Ureter (tissue), 1 donor: ENCODE results near the gene CFAP61. TPM values are rescaled to one million over a fixed set of nuclear protein-coding genes. Genes with fewer than 3 reads are reported as not detected.

Experiments used
- DNase-seq: peaks from one replicate; pipeline ENCODE4 v3.0.0-alpha.2; 2020; ENCODE audit warnings: low spot score
- total RNA-seq: library from RNA; stranded (reverse); gene quantifications from one replicate; pipeline ENCODE4 v1.2.4, GENCODE V29; 2023
- donor health status: DM: yes; HTN: yes; CAD: no.

CFAP61 gene
- total RNA-seq, 1 donor from 2014 or later = 0.39 TPM

GRCh38 chr20:20036756-20037155 lies 15.6 kb upstream of the CFAP61 start:
- DNase-seq = no peak

DNA sequence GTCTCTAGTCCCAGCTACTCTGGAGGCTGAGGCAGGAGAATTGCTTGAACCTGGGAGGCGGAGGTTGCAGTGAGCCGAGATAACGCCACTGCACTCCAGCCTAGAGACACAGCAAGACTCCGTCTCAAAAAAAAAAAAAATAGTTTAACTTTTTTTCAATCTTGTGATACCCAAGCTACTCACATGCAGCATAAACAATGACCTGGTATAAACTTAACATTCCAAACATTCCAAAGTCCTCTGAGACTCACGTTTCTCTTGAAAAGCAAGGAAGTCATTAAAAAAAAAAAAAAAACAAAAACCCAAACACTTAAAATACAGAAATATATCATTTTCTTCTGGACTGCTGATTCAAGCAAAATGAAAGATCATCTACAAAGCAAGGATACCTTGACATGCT lies 14.4 kb upstream of the CFAP61 start:
- DNase-seq = no peak

- DNase-seq = no peak
These were observed 13.7 kb upstream of the CFAP61 start for GRCh38 chr20:20038586-20038985.

DNA sequence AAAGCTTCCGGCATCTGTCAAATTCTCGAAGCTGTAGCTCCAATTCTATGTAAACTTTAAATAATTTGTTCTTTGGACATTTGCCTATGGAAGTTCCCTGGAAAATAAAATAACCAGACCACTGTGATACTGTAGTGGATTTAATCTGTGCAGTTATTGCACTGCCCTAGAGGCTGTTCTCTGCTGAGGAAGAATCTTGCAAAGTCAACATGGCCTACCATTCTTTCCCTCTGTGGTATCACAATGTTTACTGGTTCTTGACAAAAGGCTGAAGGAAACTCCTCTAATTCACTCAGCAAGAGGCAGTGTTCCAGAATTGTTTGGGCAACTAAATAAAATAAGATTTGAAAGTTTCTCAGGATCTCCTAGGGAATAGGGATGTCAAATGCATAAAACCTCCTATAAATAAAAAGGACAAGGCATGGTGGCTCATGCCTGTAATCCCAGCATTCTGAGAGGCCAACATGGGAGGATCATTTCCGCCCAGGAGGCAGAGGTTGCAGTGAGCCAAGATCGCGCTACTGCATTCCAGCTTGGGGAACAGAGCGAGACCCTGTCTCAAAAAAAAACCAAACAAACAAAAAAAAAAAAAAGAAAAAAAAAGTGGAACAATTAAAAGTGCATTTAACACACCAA lies 12.5 kb upstream of the CFAP61 start:
- DNase-seq = no peak

DNA sequence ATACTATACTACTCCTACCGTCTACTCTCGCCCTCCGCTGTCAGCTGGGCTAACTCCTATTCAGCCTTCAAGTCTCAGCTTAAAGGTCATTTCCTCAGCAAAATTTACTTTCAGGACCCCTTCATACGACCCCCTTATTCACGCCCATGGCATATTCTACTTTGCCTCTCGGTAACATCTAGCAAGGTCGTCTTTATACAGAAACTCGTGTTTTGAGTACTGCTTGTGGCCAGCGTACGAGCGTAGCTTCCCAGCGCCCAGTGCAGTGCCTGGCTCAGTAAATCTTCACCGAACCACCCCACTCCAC lies 612 bp upstream of the CFAP61 start:
- DNase-seq = no peak

DNA sequence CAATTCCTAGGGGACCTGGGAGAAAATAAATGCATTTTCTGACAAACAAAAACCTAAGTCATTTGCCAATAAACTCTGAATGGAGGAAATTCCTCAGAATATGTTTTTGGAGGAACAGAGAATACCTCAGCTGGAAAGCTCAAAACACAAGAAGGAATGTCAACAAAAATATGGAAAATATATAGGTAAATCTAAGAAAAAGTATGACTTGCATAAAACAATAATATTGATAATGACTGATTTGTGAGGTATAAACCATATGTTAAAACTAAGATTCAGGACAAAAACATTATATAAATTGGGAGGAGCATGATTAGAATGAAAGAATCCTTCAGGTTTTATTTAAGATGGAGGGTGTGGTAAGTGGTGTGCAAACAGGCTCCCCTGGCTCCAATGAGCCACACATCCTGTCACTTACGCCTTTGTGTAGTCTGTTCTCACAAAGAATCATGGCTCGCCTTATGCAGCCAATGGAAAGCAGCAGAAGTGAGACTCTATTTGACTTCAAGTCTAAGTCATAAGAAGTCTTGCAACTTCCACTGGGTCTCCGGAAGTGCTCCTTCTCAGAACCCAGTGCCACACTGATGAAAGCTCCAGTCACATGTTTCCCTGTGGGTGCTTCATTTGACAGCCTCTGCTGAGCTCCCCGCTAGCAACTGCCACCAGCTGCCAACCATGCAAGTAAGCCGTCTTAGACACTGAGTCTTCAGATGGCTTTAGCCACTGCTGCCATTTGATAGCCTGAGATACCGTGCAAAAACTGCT lies 8.1 kb downstream of the CFAP61 start:
- DNase-seq = no peak

- no peak for DNase-seq
These were observed 11.8 kb downstream of the CFAP61 start for GRCh38 chr20:20063941-20064702.

DNA sequence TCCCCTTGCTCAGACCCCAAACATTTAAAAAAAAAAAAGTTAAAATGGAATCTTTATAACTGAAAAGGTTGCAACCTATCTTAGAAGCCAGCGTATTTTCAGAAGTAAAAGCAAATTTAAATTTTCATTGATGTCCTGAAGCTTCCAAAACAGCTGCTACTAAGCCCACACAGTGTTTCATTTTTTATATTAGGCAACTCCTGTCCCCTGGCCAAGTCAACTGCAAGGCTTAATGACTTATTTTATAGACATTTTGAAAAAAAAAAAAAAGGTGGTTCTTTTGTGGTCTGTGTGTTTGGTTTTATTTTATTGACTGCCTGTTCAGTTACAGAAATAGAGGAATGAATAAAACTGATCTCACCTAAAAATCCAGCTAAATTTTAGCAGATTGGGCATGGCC lies 13.0 kb downstream of the CFAP61 start:
- no peak for DNase-seq

DNA sequence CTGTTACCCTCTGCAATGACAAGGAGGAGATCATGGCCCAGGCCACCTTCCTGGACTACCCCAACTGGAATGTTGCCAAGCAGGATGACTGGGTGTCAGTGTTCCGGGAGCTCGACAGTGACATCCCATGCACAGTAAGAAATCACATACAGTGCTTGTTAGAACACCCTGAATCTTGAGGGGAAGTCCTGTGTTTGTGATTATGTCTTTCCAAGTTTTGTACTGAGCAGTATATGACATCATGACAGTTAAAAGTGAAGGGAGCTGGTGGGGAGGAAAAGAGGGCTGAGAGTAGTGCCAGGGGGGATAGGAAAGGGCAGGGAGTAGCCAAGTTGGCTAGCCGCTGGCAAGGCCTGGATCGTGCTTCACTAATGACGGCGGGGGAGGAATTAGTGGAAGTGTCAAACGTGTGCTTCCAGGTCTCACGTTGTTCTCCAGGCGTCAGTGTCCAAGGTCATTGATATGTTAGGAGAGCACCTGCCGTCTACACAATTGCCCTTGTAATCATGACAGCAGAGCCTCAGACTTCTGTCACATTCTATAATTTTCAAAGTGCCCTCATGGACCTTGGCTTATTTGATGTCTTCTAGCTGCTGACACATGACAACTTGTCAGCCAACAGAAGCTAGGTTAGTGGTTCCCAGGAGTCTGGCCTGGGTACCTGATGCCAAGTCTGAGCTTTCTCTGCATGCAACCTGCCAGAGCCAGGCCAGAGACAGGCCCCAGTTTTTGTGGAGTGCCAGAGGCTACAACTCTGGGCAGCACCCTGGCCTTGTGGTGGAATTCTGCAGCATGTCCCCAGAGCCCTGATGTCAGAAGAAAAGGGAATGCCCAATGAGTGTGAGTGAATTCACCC lies 18.8 kb downstream of the CFAP61 start:
- DNase-seq = no peak

DNA sequence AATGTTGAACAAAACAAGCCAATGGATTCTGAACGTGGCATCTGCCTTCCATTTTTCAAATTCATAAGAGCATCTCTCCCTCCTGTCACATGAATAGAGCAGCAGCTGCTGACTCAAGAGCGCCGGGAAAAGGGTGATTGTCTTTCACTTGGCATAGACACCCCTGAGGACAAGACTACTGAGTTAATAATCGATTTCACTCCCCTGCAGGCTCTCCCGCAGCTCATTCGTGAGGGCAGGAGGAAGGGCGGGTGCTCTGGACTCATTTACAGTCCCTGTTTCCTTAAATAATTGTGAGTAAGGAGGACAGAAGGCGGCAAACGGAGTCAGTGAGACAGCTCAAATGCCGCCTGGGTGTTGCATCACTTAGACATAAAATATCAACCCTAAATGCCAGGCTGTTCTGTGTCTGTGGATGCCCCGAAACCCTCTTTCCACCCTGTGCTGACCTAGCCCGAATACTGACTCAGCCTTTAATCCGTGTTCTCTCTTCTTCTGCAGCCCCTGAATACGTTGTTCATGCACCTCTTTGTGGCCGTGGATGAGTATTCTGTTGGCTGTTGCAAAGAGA lies 21.6 kb downstream of the CFAP61 start:
- DNase-seq = no peak

DNA sequence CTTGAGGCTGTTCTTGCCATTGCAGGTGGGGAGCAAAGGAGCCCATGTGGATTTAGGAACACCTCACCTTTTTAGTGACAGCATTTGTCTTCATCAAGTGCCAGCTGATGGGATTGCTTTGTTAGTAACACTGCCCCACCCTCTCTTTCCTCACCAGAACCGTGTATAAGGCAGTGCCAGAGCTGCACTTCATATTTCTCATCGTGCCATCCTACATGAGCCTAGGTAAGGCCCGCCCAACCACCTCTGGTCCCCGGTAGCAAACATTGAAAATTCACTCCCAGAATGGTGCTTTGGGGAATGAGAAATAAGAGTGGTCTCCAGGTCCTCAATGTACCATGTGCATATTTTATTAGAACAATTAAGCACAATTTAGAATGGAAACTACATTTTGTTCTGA lies 22.7 kb downstream of the CFAP61 start:
- DNase-seq = no peak

DNA sequence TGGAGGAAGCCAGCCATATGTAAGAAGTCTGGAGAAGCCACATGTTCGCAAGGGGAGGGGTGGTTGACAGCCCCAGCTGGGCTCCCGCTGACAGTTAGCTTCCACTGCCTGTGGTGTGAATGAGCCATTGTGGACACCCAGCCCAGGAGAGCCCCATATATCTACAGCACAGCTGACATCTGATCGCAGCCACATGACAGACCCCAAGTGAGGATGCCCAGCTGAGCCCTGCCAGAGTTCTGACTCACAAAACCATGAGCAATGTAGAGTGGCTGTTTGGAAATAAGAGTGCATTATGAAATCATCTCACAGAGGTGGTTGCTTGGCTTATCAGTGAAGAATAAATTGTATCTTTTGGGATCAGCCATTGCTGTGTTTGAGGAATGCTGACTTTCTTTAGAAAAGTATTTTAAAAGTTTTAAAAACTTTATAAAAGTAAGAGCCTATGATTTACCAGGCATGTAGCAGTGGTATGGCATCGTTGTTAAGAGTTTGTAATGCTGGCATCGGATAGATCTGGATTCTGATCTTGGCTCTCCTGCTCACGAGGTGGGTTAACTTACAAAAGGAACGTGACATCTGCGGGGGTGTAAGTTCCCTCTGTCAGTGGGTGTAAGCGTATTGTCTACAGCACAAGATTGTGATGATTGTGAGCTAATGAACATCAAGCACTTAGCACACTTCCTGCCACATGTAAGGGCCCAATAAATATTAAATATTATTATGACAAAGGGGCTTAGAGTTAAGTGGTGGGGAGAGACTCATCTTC lies 24.1 kb downstream of the CFAP61 start:
- no peak for DNase-seq

GRCh38 chr20:20078041-20078440 lies 25.7 kb downstream of the CFAP61 start:
- no peak for DNase-seq

DNA sequence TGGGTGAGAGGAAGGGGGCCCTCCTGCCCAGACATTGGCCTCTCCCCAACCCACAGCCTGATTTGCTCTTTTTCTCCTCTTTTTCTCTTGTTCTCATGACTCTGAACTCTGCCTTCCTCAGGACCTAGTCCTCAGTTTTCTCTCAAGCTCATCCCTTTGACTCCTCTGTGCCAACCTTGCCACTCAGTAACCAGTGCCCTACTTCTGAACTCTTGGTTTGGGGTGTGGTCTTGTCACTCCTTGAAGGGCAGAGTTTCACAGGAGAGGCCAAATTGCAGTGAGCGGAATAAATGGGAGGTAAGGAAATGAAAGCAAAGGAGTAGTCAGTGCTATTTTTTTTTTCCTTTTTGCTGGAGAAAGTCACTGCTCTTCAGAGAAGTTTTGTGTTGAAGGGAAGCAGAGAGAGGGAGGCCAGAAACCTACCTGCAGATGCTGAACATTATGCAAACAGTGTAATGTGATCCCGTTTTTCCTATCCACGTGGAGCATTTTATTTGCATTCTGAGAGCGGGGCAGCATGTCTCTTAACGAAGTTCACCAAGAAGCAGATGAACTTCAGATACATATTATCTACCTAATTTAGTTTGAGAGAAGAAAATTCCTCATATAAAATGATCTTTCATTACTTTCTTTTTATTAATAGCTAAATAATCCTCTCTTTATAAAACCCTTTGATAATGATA lies 26.9 kb downstream of the CFAP61 start:
- no peak for DNase-seq

GRCh38 chr20:20083807-20084206 lies 31.5 kb downstream of the CFAP61 start:
- DNase-seq = no peak

GRCh38 chr20:20084296-20084752 lies 32.0 kb downstream of the CFAP61 start:
- no peak for DNase-seq

GRCh38 chr20:20085071-20085470 lies 32.7 kb downstream of the CFAP61 start:
- DNase-seq = no peak

- no peak for DNase-seq
These were observed 33.5 kb downstream of the CFAP61 start for GRCh38 chr20:20085812-20086211.

DNA sequence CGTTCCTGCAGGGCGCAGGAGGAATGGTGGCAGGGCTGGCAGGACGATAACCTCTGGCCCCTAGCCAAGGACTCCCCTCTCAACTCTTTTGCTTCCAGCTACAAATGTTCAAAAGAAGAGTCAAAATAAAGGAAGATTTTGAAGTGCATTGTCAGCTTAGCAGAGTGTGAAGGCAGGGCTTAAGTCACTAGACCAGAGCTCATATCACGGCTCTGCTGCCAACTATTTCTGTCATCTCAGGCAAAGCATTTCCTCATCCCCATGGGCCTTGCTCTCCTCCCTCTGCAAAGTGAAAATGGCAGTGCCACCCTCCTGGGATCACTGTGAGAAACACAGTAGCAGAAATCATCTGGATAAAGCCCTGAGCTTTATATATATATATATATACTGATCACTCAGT lies 36.7 kb downstream of the CFAP61 start:
- DNase-seq = no peak

DNA sequence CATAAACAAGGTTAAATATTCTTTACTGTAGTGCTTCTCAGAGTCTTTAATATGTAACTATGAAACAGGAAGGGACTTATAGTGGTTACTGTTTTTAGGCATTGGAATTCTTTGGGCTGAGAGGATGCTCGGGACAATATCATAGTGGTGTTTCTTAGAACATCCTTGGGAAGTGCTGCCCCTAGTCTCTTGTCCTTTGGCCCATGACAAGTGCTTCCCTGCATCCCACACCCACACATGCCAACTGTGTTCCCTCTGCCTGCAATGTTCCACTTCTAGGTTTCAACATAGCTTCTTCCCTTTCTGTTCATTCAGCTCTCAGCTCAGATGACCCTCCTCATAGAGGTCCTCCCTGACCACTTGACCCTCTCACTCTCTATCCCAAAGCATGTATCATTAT lies 37.6 kb downstream of the CFAP61 start:
- DNase-seq = no peak
